ENCODE results near the gene OR2T35.

- no peak for TF ChIP-seq CTCF (IDR thresholded peaks at IDR 0.05)
- no peak for TF ChIP-seq EZH2 (IDR thresholded peaks at IDR 0.05; ENCODE audit: borderline replicate concordance, insufficient read depth, low read depth, low read length, poor library complexity, severe bottlenecking)
Observed at GRCh38 chr1:248625971-248626370, 19.1 kb downstream of the OR2T35 start.
